ENCODE data around the gene HNRNPC. TPM values are rescaled to one million over a fixed set of nuclear protein-coding genes. Genes with fewer than 3 reads are reported as not detected.

Gene HNRNPC
- total and polyA plus RNA-seq, 12 donors, result 227 to 358 (median 269) TPM

GRCh38 chr14:21202463-21203358, 66.5 kb downstream of the HNRNPC start:
- Histone ChIP-seq H3K4me1 (peaks cover 0 to 4% (median 0%) of the 10 kb centered on the region in 9 donors), H3K27ac (no peak overlapping the region), H3K36me3 (peaks cover 0 to 56% (median 6%) of the 10 kb centered on the region in 9 donors), H3K27me3 (no peaks in the 10 kb centered on the region), H3K4me3 (no peak overlapping the region), H3K9me3 (peaks cover 0 to 1% (median 0%) of the 10 kb centered on the region in 11 donors)
- intact Hi-C loops (cut with DNase I), result no loop called here
- DNase-seq (no peak), ATAC-seq (no peak)
- WGBS, 2 donors, result 95% methylated on average over 4 of the region's 4 CpGs
- TF ChIP-seq CTCF (IDR thresholded peaks at IDR 0.05), result no peak

- peaks cover 0 to 10% (median 0%) of the 10 kb centered on the region in 11 donors for H3K9me3 ChIP-seq
- H3K36me3 ChIP-seq, result peaks cover 0 to 48% (median 0%) of the 10 kb centered on the region in 9 donors
- WGBS, 2 donors, result 76 to 79% methylated on average over 12 of the region's 12 CpGs
- no peaks in the 10 kb centered on the region for H3K27me3 ChIP-seq
- peaks cover 0 to 4% (median 0%) of the 10 kb centered on the region in 9 donors for H3K4me1 ChIP-seq
- no peak for TF ChIP-seq CTCF (IDR thresholded peaks at IDR 0.05)
- ATAC-seq, result no peak
- DNase-seq, result no peak
- intact Hi-C loops (cut with DNase I), result no loop called here
- no peak overlapping the region for H3K4me3 ChIP-seq
- H3K27ac ChIP-seq, result no peak overlapping the region
Observed at GRCh38 chr14:21201732-21202462, 67.3 kb downstream of the HNRNPC start.

- H3K36me3 ChIP-seq, result peaks cover 0 to 39% (median 0%) of the 10 kb centered on the region in 9 donors
- ATAC-seq (no peak), DNase-seq (no peak)
- TF ChIP-seq CTCF (IDR thresholded peaks at IDR 0.05), result no peak
- peaks cover 0 to 4% (median 0%) of the 10 kb centered on the region in 9 donors for H3K4me1 ChIP-seq
- no peak overlapping the region for H3K4me3 ChIP-seq
- intact Hi-C loops (cut with DNase I), result no loop called here
- no peaks in the 10 kb centered on the region for H3K27me3 ChIP-seq
- 87 to 89% methylated on average over 5 of the region's 5 CpGs for WGBS, 2 donors
- peaks cover 0 to 12% (median 0%) of the 10 kb centered on the region in 11 donors for H3K9me3 ChIP-seq
- H3K27ac ChIP-seq, result no peak overlapping the region
Observed at GRCh38 chr14:21200752-21201461, 68.3 kb downstream of the HNRNPC start.
